Smooth muscle cell (in vitro differentiated cells): ENCODE measurements around the gene DPYD. TPM values are rescaled to one million over a fixed set of nuclear protein-coding genes. Genes with fewer than 3 reads are reported as not detected.

ENCODE experiments used
- DNase-seq: peaks from one replicate; lab custom pipeline; 2025; ENCODE audit not compliant: unreplicated experiment; lab: John Stamatoyannopoulos, UW
- H2AFZ ChIP-seq: fragments of 200-600 bp; sonication (generic); 2 replicates; pipeline ENCODE4 v1.6.0; 2016; ENCODE audit warnings: antibody characterized with exemption, low read depth, mild to moderate bottlenecking
- H3F3A ChIP-seq: fragments of 200-600 bp; sonication (generic); 2 replicates; pipeline ENCODE4 v1.6.0; 2017; ENCODE audit warnings: antibody characterized with exemption, low read depth
- H3K27ac ChIP-seq: fragments of 200-600 bp; sonication (generic); 2 replicates; pipeline ENCODE4 v1.5.1; 2016; ENCODE audit warnings: low read depth, mild to moderate bottlenecking
- H3K27me3 ChIP-seq: fragments of 200-600 bp; sonication (generic); 2 replicates; pipeline ENCODE4 v1.6.1; 2016; ENCODE audit warnings: low read depth, mild to moderate bottlenecking
- H3K36me3 ChIP-seq: fragments of 200-600 bp; sonication (generic); 2 replicates; pipeline ENCODE4 v1.5.1; 2016; ENCODE audit warnings: low read depth
- H3K4me1 ChIP-seq: fragments of 200-600 bp; sonication (generic); 2 replicates; pipeline ENCODE4 v1.5.1; 2016; ENCODE audit warnings: low read depth
- H3K4me2 ChIP-seq: fragments of 200-600 bp; sonication (generic); 2 replicates; pipeline ENCODE4 v1.6.0; 2016; ENCODE audit warnings: mild to moderate bottlenecking
- H3K4me3 ChIP-seq: fragments of 200-600 bp; sonication (generic); 2 replicates; pipeline ENCODE4 v1.5.1; 2016; ENCODE audit warnings: mild to moderate bottlenecking
- H3K79me2 ChIP-seq: fragments of 200-600 bp; sonication (generic); 2 replicates; pipeline ENCODE4 v1.6.0; 2016; ENCODE audit warnings: low read depth, mild to moderate bottlenecking
- H3K9ac ChIP-seq: fragments of 200-600 bp; sonication (generic); 2 replicates; pipeline ENCODE4 v1.6.0; 2016; ENCODE audit warnings: low read depth
- H3K9me3 ChIP-seq: fragments of 200-600 bp; sonication (generic); replicated peaks from 2 replicates; pipeline ENCODE4 v1.5.1; 2016; ENCODE audit warnings: low read depth
- H4K20me1 ChIP-seq: fragments of 200-600 bp; sonication (generic); 2 replicates; pipeline ENCODE4 v1.6.0; 2016; ENCODE audit warnings: low read depth
- CTCF ChIP-seq: fragments of 200-600 bp; sonication (generic); IDR thresholded peaks from 2 replicates; pipeline ENCODE4 v1.5.1; 2017; ENCODE audit warnings: borderline replicate concordance, mild to moderate bottlenecking, antibody characterized with exemption; ENCODE audit not compliant: insufficient read depth, poor library complexity, severe bottlenecking
- WGBS: methylation state at CpG from one replicate; pipeline ENCODE4 v1.1.7; 2016; ENCODE audit warnings: low lambda C conversion rate; 5-methylcytosine and 5-hydroxymethylcytosine counted together
- polyA plus RNA-seq: library from polyadenylated mRNA; unstranded; fragments of >200 nt; fragmentation: Nextera tagmentation; extraction: Ambion mirVana; gene quantifications from 2 replicates; pipeline ENCODE4 v1.2.1, GENCODE V29; 2016
- total RNA-seq: library from RNA; depleted of rRNA; stranded (reverse); fragments of >200 nt; gene quantifications from 2 replicates; pipeline ENCODE4 v1.2.3, GENCODE V29; 2014

The DPYD gene
- total and polyA plus RNA-seq, 2 experiments from 2014 or later, result 1.8 to 2.0 TPM

DNA sequence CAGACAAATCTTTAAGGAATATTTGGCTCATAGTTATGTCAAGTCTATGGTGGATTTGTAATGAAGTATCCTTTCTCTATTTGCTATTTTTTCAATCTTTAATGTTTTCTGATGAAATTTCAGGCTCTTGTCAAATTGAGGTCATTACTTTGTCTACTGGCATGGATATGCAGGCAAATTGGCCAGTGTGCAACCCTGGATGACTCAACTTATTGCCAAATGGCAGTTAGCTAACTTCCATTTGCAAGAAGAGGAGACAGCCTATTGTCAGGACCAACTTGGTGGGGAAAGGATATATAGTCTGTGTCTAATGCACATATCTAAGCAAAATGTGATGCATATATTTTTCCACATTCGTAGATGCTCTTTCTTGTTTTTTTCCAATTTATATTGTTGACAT lies 668.8 kb downstream of the DPYD start:
- no peak for TF ChIP-seq CTCF
- H2AFZ ChIP-seq, result no peak overlapping the region
- H3K9ac ChIP-seq, result no peak overlapping the region
- no peaks in the 10 kb centered on the region for H3K9me3 ChIP-seq
- no peaks in the 10 kb centered on the region for H4K20me1 ChIP-seq
- H3K4me1 ChIP-seq, result no peaks in the 10 kb centered on the region
- H3K27me3 ChIP-seq, result no peaks in the 10 kb centered on the region
- 50% methylated on average over 1 of the region's 1 CpG for WGBS
- no peak overlapping the region for H3K4me3 ChIP-seq
- no peaks in the 10 kb centered on the region for H3F3A ChIP-seq
- H3K4me2 ChIP-seq, result no peak overlapping the region
- no peak for DNase-seq
- H3K36me3 ChIP-seq, result no peaks in the 10 kb centered on the region
- H3K79me2 ChIP-seq, result no peaks in the 10 kb centered on the region
- no peak overlapping the region for H3K27ac ChIP-seq

DNA sequence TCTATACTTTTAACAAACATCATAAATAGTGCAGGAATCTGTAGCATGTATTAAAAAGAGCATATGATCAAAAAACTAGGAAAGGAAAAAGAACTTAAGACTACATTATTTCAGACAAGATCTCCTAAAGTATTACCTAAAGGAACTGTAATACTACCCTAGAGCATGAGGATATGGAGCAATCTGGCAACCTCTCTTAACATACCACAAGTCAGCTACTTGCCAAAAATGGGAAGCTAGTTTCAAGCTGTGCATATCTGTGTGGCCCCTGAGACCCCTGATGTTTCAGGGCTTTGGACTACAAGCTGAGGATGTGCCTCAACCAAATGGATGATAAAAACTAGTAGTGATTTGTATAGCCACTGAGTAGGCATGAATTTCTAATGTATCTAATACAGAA lies 673.6 kb downstream of the DPYD start:
- H3K4me1 ChIP-seq, result no peaks in the 10 kb centered on the region
- H3F3A ChIP-seq, result no peaks in the 10 kb centered on the region
- no peaks in the 10 kb centered on the region for H3K79me2 ChIP-seq
- no peaks in the 10 kb centered on the region for H3K36me3 ChIP-seq
- no peak overlapping the region for H2AFZ ChIP-seq
- no peak overlapping the region for H3K4me3 ChIP-seq
- no peak for TF ChIP-seq CTCF
- H3K27me3 ChIP-seq, result no peaks in the 10 kb centered on the region
- no peak overlapping the region for H3K27ac ChIP-seq
- no peak overlapping the region for H3K9ac ChIP-seq
- H4K20me1 ChIP-seq, result no peaks in the 10 kb centered on the region
- DNase-seq, result no peak
- no peak overlapping the region for H3K4me2 ChIP-seq
- H3K9me3 ChIP-seq, result no peaks in the 10 kb centered on the region

- 0% methylated on average over 1 of the region's 1 CpG for WGBS
These were observed 675.2 kb downstream of the DPYD start for GRCh38 chr1:97245682-97246081.

More at GRCh38 chr1:97245682-97246081, 675.2 kb downstream of the DPYD start:
- no peak overlapping the region for H3K9ac ChIP-seq
- H3K79me2 ChIP-seq, result no peaks in the 10 kb centered on the region
- H4K20me1 ChIP-seq, result no peaks in the 10 kb centered on the region
- no peak for TF ChIP-seq CTCF
- H3K9me3 ChIP-seq, result no peaks in the 10 kb centered on the region
- no peaks in the 10 kb centered on the region for H3F3A ChIP-seq
- no peaks in the 10 kb centered on the region for H3K36me3 ChIP-seq
- H3K4me1 ChIP-seq, result no peaks in the 10 kb centered on the region
- no peak overlapping the region for H3K27ac ChIP-seq
- H3K27me3 ChIP-seq, result no peaks in the 10 kb centered on the region
- DNase-seq, result no peak
- H3K4me2 ChIP-seq, result no peak overlapping the region
- H3K4me3 ChIP-seq, result no peak overlapping the region
- peak overlapping the region; percentile 5 for H2AFZ ChIP-seq
